Neural cell (in vitro differentiated cells): ENCODE measurements around the gene TSR3.

ENCODE experiments used
- CTCF ChIP-seq: fragments of 450-650 bp; IDR thresholded peaks from 2 replicates; pipeline ENCODE4 v1.5.1; 2014; ENCODE audit warnings: antibody characterized with exemption, mild to moderate bottlenecking, moderate library complexity; ENCODE audit not compliant: poor library complexity, severe bottlenecking
- EZH2 ChIP-seq: fragments of 200-600, 300-800 bp; shearing (Covaris generic), sonication (generic); IDR thresholded peaks from 2 replicates; pipeline ENCODE4 v1.6.1; 2014; ENCODE audit warnings: antibody characterized with exemption, low read length, borderline replicate concordance, mild to moderate bottlenecking; ENCODE audit not compliant: insufficient read depth, poor library complexity, severe bottlenecking
- POLR2AphosphoS5 ChIP-seq: IDR thresholded peaks from 2 replicates; pipeline ENCODE4 v1.6.1; 2012
- RAD21 ChIP-seq: fragments of 450-650 bp; conservative IDR thresholded peaks from 2 replicates; pipeline ENCODE4 v1.6.1; 2014; ENCODE audit warnings: antibody characterized with exemption, mild to moderate bottlenecking, moderate library complexity
- REST ChIP-seq: IDR thresholded peaks from 2 replicates; pipeline ENCODE4 v1.6.1; 2012; ENCODE audit warnings: borderline replicate concordance

- TF ChIP-seq REST (no peak), CTCF (no peak), RAD21 (no peak), POLR2AphosphoS5 (no peak), EZH2 (no peak)
Observed at GRCh38 chr16:1383556-1383955, 31.9 kb upstream of the TSR3 start.
